KOPT-K1 (cell line): ENCODE results near the gene ATP6V0C.

ENCODE experiments used
- H3K27ac ChIP-seq: fragments of 200-600 bp; sonication (generic); 2 replicates; pipeline ENCODE4 v1.5.1; 2016; ENCODE audit warnings: antibody characterized with exemption, mild to moderate bottlenecking, low read depth, low read length; ENCODE audit not compliant: poor library complexity, severe bottlenecking
- H3K36me3 ChIP-seq: fragments of 200-600 bp; sonication (generic); 2 replicates; pipeline ENCODE4 v1.5.1; 2017; ENCODE audit warnings: antibody characterized with exemption, mild to moderate bottlenecking, low read length, moderate library complexity; ENCODE audit not compliant: insufficient read depth
- H3K9me3 ChIP-seq: fragments of 200-600 bp; sonication (generic); 2 replicates; pipeline ENCODE4 v1.5.1; 2017; ENCODE audit warnings: antibody characterized with exemption, low read length, mild to moderate bottlenecking; ENCODE audit not compliant: insufficient read depth, poor library complexity, severe bottlenecking

Gene ATP6V0C

GRCh38 chr16:2496223-2497115 is 17.3 kb upstream of the ATP6V0C start:
- peaks cover 30% of the 10 kb centered on the region for H3K36me3 ChIP-seq

GRCh38 chr16:2497116-2497630 is 16.6 kb upstream of the ATP6V0C start:
- Histone ChIP-seq H3K27ac (no peak overlapping the region), H3K36me3 (peaks cover 30% of the 10 kb centered on the region), H3K9me3 (no peaks in the 10 kb centered on the region)

More at GRCh38 chr16:2496223-2497115, 17.3 kb upstream of the ATP6V0C start:
- Histone ChIP-seq H3K9me3 (no peaks in the 10 kb centered on the region), H3K27ac (no peak overlapping the region)

- H3K27ac ChIP-seq, result no peak overlapping the region
- no peaks in the 10 kb centered on the region for H3K9me3 ChIP-seq
- H3K36me3 ChIP-seq, result peaks cover 30% of the 10 kb centered on the region
These were observed 15.9 kb upstream of the ATP6V0C start for GRCh38 chr16:2497695-2498484.

GRCh38 chr16:2498531-2499253 is 15.1 kb upstream of the ATP6V0C start:
- Histone ChIP-seq H3K9me3 (no peaks in the 10 kb centered on the region), H3K27ac (no peak overlapping the region), H3K36me3 (peaks cover 30% of the 10 kb centered on the region)

GRCh38 chr16:2499454-2499853 is 14.3 kb upstream of the ATP6V0C start:
- Histone ChIP-seq H3K27ac (no peak overlapping the region), H3K36me3 (peaks cover 30% of the 10 kb centered on the region), H3K9me3 (no peaks in the 10 kb centered on the region)

GRCh38 chr16:2499890-2500429 is 13.8 kb upstream of the ATP6V0C start:
- no peaks in the 10 kb centered on the region for H3K9me3 ChIP-seq
- no peak overlapping the region for H3K27ac ChIP-seq
- peaks cover 30% of the 10 kb centered on the region for H3K36me3 ChIP-seq

GRCh38 chr16:2500430-2500917 is 13.3 kb upstream of the ATP6V0C start:
- H3K27ac ChIP-seq, result no peak overlapping the region
- H3K36me3 ChIP-seq, result peaks cover 30% of the 10 kb centered on the region
- no peaks in the 10 kb centered on the region for H3K9me3 ChIP-seq

- H3K27ac ChIP-seq, result no peak overlapping the region
- no peaks in the 10 kb centered on the region for H3K9me3 ChIP-seq
- H3K36me3 ChIP-seq, result peaks cover 26% of the 10 kb centered on the region
These were observed 12.6 kb upstream of the ATP6V0C start for GRCh38 chr16:2500918-2501750.

- no peaks in the 10 kb centered on the region for H3K9me3 ChIP-seq
- no peak overlapping the region for H3K27ac ChIP-seq
- peaks cover 15% of the 10 kb centered on the region for H3K36me3 ChIP-seq
These were observed 11.5 kb upstream of the ATP6V0C start for GRCh38 chr16:2501946-2502895.

- H3K9me3 ChIP-seq, result no peaks in the 10 kb centered on the region
- no peaks in the 10 kb centered on the region; the same call in 1 of the 2 replicates for H3K36me3 ChIP-seq
- H3K27ac ChIP-seq, result no peak overlapping the region
These were observed 8.1 kb upstream of the ATP6V0C start for GRCh38 chr16:2505695-2506094.

- Histone ChIP-seq H3K27ac (no peak overlapping the region), H3K36me3 (no peaks in the 10 kb centered on the region; the same call in 1 of the 2 replicates), H3K9me3 (no peaks in the 10 kb centered on the region)
These were observed 6.6 kb upstream of the ATP6V0C start for GRCh38 chr16:2507052-2507659.

- H3K36me3 ChIP-seq, result no peaks in the 10 kb centered on the region
- no peaks in the 10 kb centered on the region for H3K9me3 ChIP-seq
- H3K27ac ChIP-seq, result no peak overlapping the region
These were observed 6.1 kb upstream of the ATP6V0C start for GRCh38 chr16:2507665-2508064.
